Effector memory CD8-positive, alpha-beta T cell (primary cell): ENCODE measurements around the gene ZNF148.

Experiments used
- ATAC-seq: fragments of 150-1000 bp; cut with Tn5 transposase; replicated peaks from 2 replicates; pipeline ENCODE4 v1.10.0; 2021; ENCODE audit warnings: mild to moderate bottlenecking, moderate library complexity
- DNase-seq, 3 experiments: peaks; one replicate each; pipeline ENCODE4 v3.0.0; 2021
- H3K27ac Mint-ChIP-seq, 2 donors: one replicate each; pipeline ENCODE4 v1.8.0; 2022; ENCODE audit warnings: mild to moderate bottlenecking in 2 of 2, mixed read lengths in 2 of 2, moderate library complexity in 2 of 2
- H3K27me3 Mint-ChIP-seq, 2 donors: one replicate each; pipeline ENCODE4 v1.8.0; 2022; ENCODE audit warnings: mixed read lengths in 2 of 2
- H3K36me3 Mint-ChIP-seq: one replicate; pipeline ENCODE4 v1.8.0; 2022; ENCODE audit warnings: mild to moderate bottlenecking, moderate library complexity, mixed read lengths; ENCODE audit not compliant: insufficient read depth
- H3K4me1 Mint-ChIP-seq, 2 donors: one replicate each; pipeline ENCODE4 v1.8.0; 2022; ENCODE audit warnings: low read depth in 2 of 2, mixed read lengths in 2 of 2
- H3K4me3 Mint-ChIP-seq, 2 donors: one replicate each; pipeline ENCODE4 v1.8.0; 2022; ENCODE audit warnings: mild to moderate bottlenecking in 2 of 2, mixed read lengths in 2 of 2, moderate library complexity in 2 of 2
- H3K9me3 Mint-ChIP-seq, 2 donors: one replicate each; pipeline ENCODE4 v1.8.0; 2022; ENCODE audit warnings: mixed read lengths in 2 of 2

The ZNF148 gene

GRCh38 chr3:125213946-125214542, 161.1 kb downstream of the ZNF148 start:
- DNase-seq (no peak), ATAC-seq (no peak)
- Mint-ChIP-seq H3K27ac (no peak overlapping the region), H3K4me3 (peak overlapping the region in 1 of 2 donors; percentile 20), H3K9me3 (no peaks in the 10 kb centered on the region), H3K36me3 (no peaks in the 10 kb centered on the region), H3K27me3 (peaks cover 23 to 58% of the 10 kb centered on the region in 2 donors), H3K4me1 (peaks cover 13 to 16% of the 10 kb centered on the region in 2 donors)

- ATAC-seq (no peak), DNase-seq (no peak)
- Mint-ChIP-seq H3K36me3 (no peaks in the 10 kb centered on the region), H3K9me3 (no peaks in the 10 kb centered on the region), H3K27me3 (peaks cover 23 to 65% of the 10 kb centered on the region in 2 donors), H3K4me3 (peak overlapping the region in 1 of 2 donors; percentile 21), H3K27ac (no peak overlapping the region), H3K4me1 (peaks cover 13 to 16% of the 10 kb centered on the region in 2 donors)
Measured at GRCh38 chr3:125213364-125213755, 161.8 kb downstream of the ZNF148 start.

- H3K4me3 Mint-ChIP-seq, result peak within 1 kb of the TSS; percentile 52 to 68
- ATAC-seq (peak; percentile 19), DNase-seq (no peak)
- H3K36me3 Mint-ChIP-seq, result no peaks in the 10 kb centered on the region
- peak within 1 kb of the TSS in 1 of 2 donors; percentile 62 for H3K27ac Mint-ChIP-seq
- peaks cover 13 to 16% of the 10 kb centered on the region in 2 donors for H3K4me1 Mint-ChIP-seq
- no peaks in the 10 kb centered on the region for H3K9me3 Mint-ChIP-seq
- peaks cover 23 to 71% of the 10 kb centered on the region in 2 donors for H3K27me3 Mint-ChIP-seq
Measured at GRCh38 chr3:125212509-125213363, 162.4 kb downstream of the ZNF148 start, which contains the start of gene SLC12A8. Gene SLC12A8 (minus strand): TSS chr3:125212748. CDS start chr3:125211349, 1,399 bp downstream.

- H3K9me3 Mint-ChIP-seq, result no peaks in the 10 kb centered on the region
- peaks cover 13 to 16% of the 10 kb centered on the region in 2 donors for H3K4me1 Mint-ChIP-seq
- H3K27ac Mint-ChIP-seq, result peak overlapping the region in 1 of 2 donors; percentile 62
- ATAC-seq (peak; percentile 5), DNase-seq (no peak)
- peaks cover 23 to 77% of the 10 kb centered on the region in 2 donors for H3K27me3 Mint-ChIP-seq
- no peaks in the 10 kb centered on the region for H3K36me3 Mint-ChIP-seq
- peak overlapping the region; percentile 52 to 68 for H3K4me3 Mint-ChIP-seq
Measured at GRCh38 chr3:125212091-125212508, 163.0 kb downstream of the ZNF148 start.

GRCh38 chr3:125211523-125212090, 163.5 kb downstream of the ZNF148 start:
- peak overlapping the region; percentile 52 to 68 for H3K4me3 Mint-ChIP-seq
- H3K27ac Mint-ChIP-seq, result peak overlapping the region in 1 of 2 donors; percentile 62
- H3K36me3 Mint-ChIP-seq, result no peaks in the 10 kb centered on the region
- ATAC-seq (no peak), DNase-seq (no peak)
- H3K27me3 Mint-ChIP-seq, result peaks cover 23 to 82% of the 10 kb centered on the region in 2 donors
- H3K9me3 Mint-ChIP-seq, result no peaks in the 10 kb centered on the region
- peaks cover 13 to 16% of the 10 kb centered on the region in 2 donors for H3K4me1 Mint-ChIP-seq

- Mint-ChIP-seq H3K27me3 (peaks cover 23 to 59% of the 10 kb centered on the region in 2 donors), H3K4me1 (peaks cover 4 to 5% of the 10 kb centered on the region in 2 donors), H3K4me3 (no peak overlapping the region), H3K36me3 (no peaks in the 10 kb centered on the region), H3K27ac (no peak overlapping the region), H3K9me3 (no peaks in the 10 kb centered on the region)
- no peak for DNase-seq
- ATAC-seq, result no peak
Measured at GRCh38 chr3:125207949-125208568, 167.1 kb downstream of the ZNF148 start.

GRCh38 chr3:125207507-125207906, 167.6 kb downstream of the ZNF148 start:
- Mint-ChIP-seq H3K4me1 (peaks cover 4 to 5% of the 10 kb centered on the region in 2 donors), H3K36me3 (no peaks in the 10 kb centered on the region), H3K4me3 (no peak overlapping the region), H3K27ac (no peak overlapping the region), H3K27me3 (peaks cover 23 to 56% of the 10 kb centered on the region in 2 donors), H3K9me3 (no peaks in the 10 kb centered on the region)
- no peak for ATAC-seq
- no peak for DNase-seq

- H3K27ac Mint-ChIP-seq, result no peak overlapping the region
- peaks cover 0 to 2% of the 10 kb centered on the region in 2 donors for H3K9me3 Mint-ChIP-seq
- H3K36me3 Mint-ChIP-seq, result no peaks in the 10 kb centered on the region
- peaks cover 4 to 5% of the 10 kb centered on the region in 2 donors for H3K4me1 Mint-ChIP-seq
- no peak for DNase-seq
- no peak for ATAC-seq
- peaks cover 22 to 53% of the 10 kb centered on the region in 2 donors for H3K27me3 Mint-ChIP-seq
- no peak overlapping the region for H3K4me3 Mint-ChIP-seq
Measured at GRCh38 chr3:125206934-125207333, 168.2 kb downstream of the ZNF148 start.

GRCh38 chr3:125203731-125204130, 171.4 kb downstream of the ZNF148 start:
- H3K27ac Mint-ChIP-seq, result no peak overlapping the region
- peaks cover 0 to 2% of the 10 kb centered on the region in 2 donors for H3K9me3 Mint-ChIP-seq
- no peak overlapping the region for H3K4me3 Mint-ChIP-seq

GRCh38 chr3:125202197-125202596, 172.9 kb downstream of the ZNF148 start:
- Mint-ChIP-seq H3K4me3 (no peak overlapping the region), H3K4me1 (peaks cover 0 to 2% of the 10 kb centered on the region in 2 donors), H3K27me3 (peaks cover 0 to 5% of the 10 kb centered on the region in 2 donors), H3K9me3 (peaks cover 0 to 2% of the 10 kb centered on the region in 2 donors), H3K36me3 (no peaks in the 10 kb centered on the region), H3K27ac (no peak overlapping the region)
- ATAC-seq (no peak), DNase-seq (no peak)

More at GRCh38 chr3:125203731-125204130, 171.4 kb downstream of the ZNF148 start:
- Mint-ChIP-seq H3K27me3 (peaks cover 0 to 21% of the 10 kb centered on the region in 2 donors), H3K4me1 (peaks cover 0 to 2% of the 10 kb centered on the region in 2 donors), H3K36me3 (no peaks in the 10 kb centered on the region)
- no peak for ATAC-seq
- DNase-seq, result no peak

GRCh38 chr3:125200731-125201139, 174.4 kb downstream of the ZNF148 start:
- DNase-seq (no peak), ATAC-seq (no peak)
- Mint-ChIP-seq H3K27me3 (no peaks in the 10 kb centered on the region), H3K27ac (no peak overlapping the region), H3K9me3 (peaks cover 0 to 2% of the 10 kb centered on the region in 2 donors), H3K4me3 (no peak overlapping the region), H3K36me3 (no peaks in the 10 kb centered on the region), H3K4me1 (peaks cover 0 to 2% of the 10 kb centered on the region in 2 donors)

- ATAC-seq, result no peak
- H3K27me3 Mint-ChIP-seq, result no peaks in the 10 kb centered on the region
- no peak for DNase-seq
- H3K9me3 Mint-ChIP-seq, result no peaks in the 10 kb centered on the region
- no peak overlapping the region for H3K27ac Mint-ChIP-seq
- no peak overlapping the region for H3K4me3 Mint-ChIP-seq
- H3K4me1 Mint-ChIP-seq, result peaks cover 0 to 2% of the 10 kb centered on the region in 2 donors
- H3K36me3 Mint-ChIP-seq, result no peaks in the 10 kb centered on the region
Measured at GRCh38 chr3:125194849-125195601, 180.1 kb downstream of the ZNF148 start.
